Adrenal gland (tissue), 12 donors: ENCODE data around the gene NYAP2. TPM values are rescaled to one million over a fixed set of nuclear protein-coding genes. Genes with fewer than 3 reads are reported as not detected.

Experiments used
- DNase-seq, 7 donors: peaks; one replicate each; pipeline ENCODE4 v3.0.0-alpha.2; 2019 to 2020
- H3K27ac ChIP-seq, 5 donors: fragments of 200-600 bp; sonication (generic) in 4 of 5; 1 replicate in 3 of 5; 2 replicates in 2 of 5; pipeline versions ENCODE4 v1.5.1 to v1.8.0; 2016 to 2020; ENCODE audit warnings: mild to moderate bottlenecking in 1 of 5
- H3K27me3 ChIP-seq: fragments of 200-600 bp; 2 replicates; pipeline ENCODE4 v1.8.0; 2021
- H3K36me3 ChIP-seq, 2 donors: fragments of 200-600 bp; replicated peaks in 1 of 2; 1 replicate in 1 of 2; 2 replicates in 1 of 2; pipeline versions ENCODE4 v1.5.1 to v1.8.0; 2018 to 2022
- H3K4me1 ChIP-seq, 2 donors: fragments of 200-600 bp; replicated peaks in 1 of 2; 1 replicate in 1 of 2; 2 replicates in 1 of 2; pipeline versions ENCODE4 v1.5.1 to v1.8.0; 2018 to 2021
- H3K4me3 ChIP-seq, 4 donors: fragments of 200-600 bp; sonication (generic) in 3 of 4; one replicate each; pipeline ENCODE4 v1.5.1; 2016 to 2018
- H3K9me3 ChIP-seq, 3 donors: fragments of 200-600 bp; sonication (generic) in 1 of 3; replicated peaks in 1 of 3; 1 replicate in 2 of 3; 2 replicates in 1 of 3; pipeline versions ENCODE4 v1.5.1 to v1.8.0; 2016 to 2021
- CTCF ChIP-seq, 6 experiments: fragments of 450-650 bp in 4 of 6; fragments of 200-600 bp in 2 of 6; sonication (generic) in 1 of 6; IDR thresholded peaks; 1 replicate in 5 of 6; 2 replicates in 1 of 6; pipeline versions ENCODE4 v1.5.1 to v1.8.0; 2016 to 2021; ENCODE audit warnings: antibody characterized with exemption in 6 of 6, mild to moderate bottlenecking in 2 of 6, moderate library complexity in 1 of 6
- POLR2A ChIP-seq, 2 donors: fragments of 450-650 bp; IDR thresholded peaks; one replicate each; pipeline ENCODE4 v1.6.1; 2017; ENCODE audit warnings: antibody characterized with exemption in 2 of 2, mild to moderate bottlenecking in 2 of 2, moderate library complexity in 1 of 2
- WGBS, 4 donors: extraction: QIAGEN DNeasy Blood & Tissue Kit in 2 of 4; methylation state at CpG; one replicate each; pipeline versions ENCODE4 v1.1.5 to v1.1.7; 2013 to 2017; 5-methylcytosine and 5-hydroxymethylcytosine counted together
- intact Hi-C, 2 donors: fragments of 100-400 bp; cut with DNase I; formaldehyde crosslinking; loops; one replicate each; pipeline versions ENCODE4 v1.14.1 to v1.15.0; 2022 to 2023
- polyA plus RNA-seq, 3 donors: library from polyadenylated mRNA; stranded (reverse); fragments of 200-250 nt in 2 of 3; fragments of 350-450 nt in 1 of 3; fragmentation: Illumina TruSeq in 1 of 3; extraction: RNeasy Lipid Tissue Mini Kit (QIAGEN cat#74804) in 1 of 3; gene quantifications; one replicate each; pipeline ENCODE4 v1.2.3, GENCODE V29; 2013 to 2014
- total RNA-seq, 9 donors: library from RNA; depleted of rRNA in 4 of 9; stranded (reverse); fragments of >200 nt in 4 of 9; fragments of 120-200 nt in 1 of 9; fragmentation: NEBNext Ultra II Directional in 1 of 9; extraction: Animal tissue kit (Norgen Biotek cat#: 25700) in 1 of 9; gene quantifications; one replicate each; pipeline versions ENCODE4 v1.1.0 to v1.2.4, GENCODE V29; 2013 to 2023
- donor health status: healthy with polysubstance abuse.
- donor health status: Bipolar disorder and iron deficiency.
- donor health status: DM: yes; HTN: yes; CAD: no.
- donor health status: DM: no; HTN: no; CAD: no.
- donor health status: DM: no; HTN: no; CAD: no.
- donor health status: DM: yes; HTN: yes; CAD: no.

Gene NYAP2
- total and polyA plus RNA-seq, 12 donors, result under 0.01 to 0.67 (median 0.11) TPM; not detected in 3

- H3K4me1 ChIP-seq, result no peaks in the 10 kb centered on the region
- H3K4me3 ChIP-seq, result no peak overlapping the region
- H3K27me3 ChIP-seq, result no peaks in the 10 kb centered on the region
- DNase-seq, result no peak
- TF ChIP-seq POLR2A (IDR thresholded peaks at IDR 0.05), result no peak
- no peak for TF ChIP-seq CTCF (IDR thresholded peaks at IDR 0.05)
- intact Hi-C loops, result no loop called here
- no peaks in the 10 kb centered on the region for H3K9me3 ChIP-seq
- WGBS, 4 donors, result 81 to 100% (median 87%) methylated on average over 1 of the region's 1 CpG
- no peak overlapping the region for H3K27ac ChIP-seq
- H3K36me3 ChIP-seq, result no peaks in the 10 kb centered on the region
Observed at GRCh38 chr2:225599856-225600255, 200.3 kb downstream of the NYAP2 start.

GRCh38 chr2:225600444-225600843, 200.9 kb downstream of the NYAP2 start:
- TF ChIP-seq CTCF (IDR thresholded peaks at IDR 0.05), result no peak
- no peak for TF ChIP-seq POLR2A (IDR thresholded peaks at IDR 0.05)
- intact Hi-C loops, result no loop called here
- no peak overlapping the region for H3K4me3 ChIP-seq

GRCh38 chr2:225600865-225601264, 201.4 kb downstream of the NYAP2 start:
- TF ChIP-seq CTCF (IDR thresholded peaks at IDR 0.05), result no peak
- no peak for TF ChIP-seq POLR2A (IDR thresholded peaks at IDR 0.05)
- intact Hi-C loops, result no loop called here
- H3K27me3 ChIP-seq, result no peaks in the 10 kb centered on the region
- WGBS, 4 donors, result 89 to 91% (median 90%) methylated on average over 4 of the region's 4 CpGs
- no peak overlapping the region for H3K27ac ChIP-seq
- no peak overlapping the region for H3K4me3 ChIP-seq
- no peaks in the 10 kb centered on the region for H3K4me1 ChIP-seq
- H3K36me3 ChIP-seq, result no peaks in the 10 kb centered on the region
- H3K9me3 ChIP-seq, result no peaks in the 10 kb centered on the region
- DNase-seq, result no peak

More at GRCh38 chr2:225600444-225600843, 200.9 kb downstream of the NYAP2 start:
- Histone ChIP-seq H3K4me1 (no peaks in the 10 kb centered on the region), H3K36me3 (no peaks in the 10 kb centered on the region), H3K27me3 (no peaks in the 10 kb centered on the region), H3K27ac (no peak overlapping the region), H3K9me3 (no peaks in the 10 kb centered on the region)
- DNase-seq, result no peak

- no peaks in the 10 kb centered on the region for H3K4me1 ChIP-seq
- H3K36me3 ChIP-seq, result no peaks in the 10 kb centered on the region
- intact Hi-C loops, result no loop called here
- TF ChIP-seq POLR2A (IDR thresholded peaks at IDR 0.05) (no peak), CTCF (IDR thresholded peaks at IDR 0.05) (no peak)
- no peak for DNase-seq
- H3K9me3 ChIP-seq, result no peaks in the 10 kb centered on the region
- H3K27ac ChIP-seq, result no peak overlapping the region
- no peak overlapping the region for H3K4me3 ChIP-seq
- 78 to 81% (median 80%) methylated on average over 4 of the region's 4 CpGs for WGBS, 4 donors
- H3K27me3 ChIP-seq, result no peaks in the 10 kb centered on the region
Observed at GRCh38 chr2:225602205-225602604, 202.7 kb downstream of the NYAP2 start.
